K562 (cell line): ENCODE results near the gene ADPRH. TPM values are rescaled to one million over a fixed set of nuclear protein-coding genes. Genes with fewer than 3 reads are reported as not detected.

ENCODE experiments used
- ATAC-seq: fragments of 200-7000 bp; cut with Tn5 transposase; 3 replicates; pipeline ENCODE4 v1.9.1; 2020; ENCODE audit warnings: moderate library complexity
- BruUV-seq: library from RNA; stranded (reverse); fragments of 400-500 nt; replicated peaks from 2 replicates; lab custom pipeline; 2021; lab: Mats Ljungman, UMichigan
- CTCF ChIA-PET: fragments of 300-600 bp; formaldehyde crosslinking; extraction: SDS; loops from one replicate; lab custom pipeline; 2021; ENCODE audit warnings: low intra/inter-chr PET ratio; lab: Yijun Ruan, JAX
- POLR2A ChIA-PET: fragments of 300-600, 350-650 bp; sonication (Branson Sonifier 250); formaldehyde crosslinking; extraction: SDS; loops from one replicate; lab custom pipeline; 2021; ENCODE audit warnings: antibody characterized with exemption, inconsistent platforms; lab: Yijun Ruan, JAX
- DNase-seq, 4 experiments: peaks; one replicate each; pipeline versions ENCODE4 v3.0.0 to v3.0.0-alpha.2; 2011 to 2018; ENCODE audit warnings: low spot score in 3 of 4, mixed read lengths in 3 of 4; ENCODE audit errors: extremely low read depth in 1 of 4
- FAIRE-seq: peaks from 2 replicates; lab custom pipeline; 2011; peaks lifted over from hg19 to GRCh38; lab: Jason Lieb, UNC
- H2AFZ ChIP-seq: 2 replicates; pipeline ENCODE4 v1.6.0; 2011; ENCODE audit warnings: low read depth, low read length, control low read depth, inconsistent platforms
- H3K27ac ChIP-seq: fragments of 200-600 bp; 3 replicates; pipeline ENCODE4 v1.8.0; 2011; ENCODE audit warnings: low read depth, mild to moderate bottlenecking, control low read depth, inconsistent platforms, low read length, moderate library complexity, mixed read lengths; ENCODE audit errors: extremely low read depth
- H3K27me3 ChIP-seq, 2 experiments: fragments of 300-600 bp in 1 of 2; 2 replicates in 1 of 2; 3 replicates in 1 of 2; pipeline versions ENCODE4 v1.6.0 to v1.8.0; 2011; ENCODE audit warnings: inconsistent platforms in 2 of 2, low read length in 2 of 2, mild to moderate bottlenecking in 1 of 2, mixed read lengths in 1 of 2, moderate library complexity in 1 of 2; ENCODE audit not compliant: control insufficient read depth in 2 of 2, insufficient read depth in 2 of 2
- H3K36me3 ChIP-seq: fragments of 300-600 bp; 3 replicates; pipeline ENCODE4 v1.8.0; 2011; ENCODE audit warnings: mild to moderate bottlenecking, low read length, inconsistent platforms; ENCODE audit not compliant: control insufficient read depth, insufficient read depth
- H3K4me1 ChIP-seq, 2 experiments: fragments of 200-600 bp in 1 of 2; replicated peaks in 1 of 2; 2 replicates in 1 of 2; 3 replicates in 1 of 2; pipeline versions ENCODE4 v1.5.1 to v1.8.0; 2011; ENCODE audit warnings: inconsistent platforms in 2 of 2, low read length in 2 of 2, mild to moderate bottlenecking in 1 of 2, mixed read lengths in 1 of 2, moderate library complexity in 1 of 2; ENCODE audit not compliant: control insufficient read depth in 2 of 2, insufficient read depth in 2 of 2
- H3K4me2 ChIP-seq: 2 replicates; pipeline ENCODE4 v1.6.1; 2011; ENCODE audit warnings: low read length, control low read depth, inconsistent platforms, mixed read lengths; ENCODE audit not compliant: insufficient read depth
- H3K4me3 ChIP-seq: fragments of 200-600 bp; sonication (generic), shearing (Covaris generic); 2 replicates; pipeline ENCODE4 v1.5.1; 2016; ENCODE audit warnings: control low read depth, inconsistent platforms
- H3K79me2 ChIP-seq: fragments of 200-600 bp; 3 replicates; pipeline ENCODE4 v1.8.0; 2011; ENCODE audit warnings: low read length, inconsistent platforms; ENCODE audit not compliant: control insufficient read depth, insufficient read depth
- H3K9ac ChIP-seq, 2 experiments: 2 replicates each; pipeline versions ENCODE4 v1.6.0 to v1.6.1; 2011; ENCODE audit warnings: low read depth in 2 of 2, low read length in 2 of 2, control low read depth in 1 of 2, inconsistent platforms in 1 of 2, mild to moderate bottlenecking in 1 of 2, mixed read lengths in 1 of 2; ENCODE audit not compliant: insufficient read depth in 1 of 2
- H3K9me1 ChIP-seq: one replicate; pipeline ENCODE4 v1.6.0; 2011; ENCODE audit warnings: inconsistent platforms, mild to moderate bottlenecking, low read length, moderate library complexity; ENCODE audit not compliant: control insufficient read depth, insufficient read depth
- H3K9me3 ChIP-seq: replicated peaks from 2 replicates; pipeline ENCODE4 v1.5.1; 2011; ENCODE audit warnings: low read depth, low read length, inconsistent platforms; ENCODE audit not compliant: control insufficient read depth, insufficient read depth
- H4K20me1 ChIP-seq: replicated peaks from 2 replicates; pipeline ENCODE4 v1.6.1; 2011; ENCODE audit warnings: low read length, inconsistent platforms, mixed read lengths; ENCODE audit not compliant: control insufficient read depth, insufficient read depth
- EP300 ChIP-seq: IDR thresholded peaks from 2 replicates; pipeline ENCODE4 v1.6.1; 2012; ENCODE audit warnings: low read length, improper control_type of control experiment
- JUND ChIP-seq, 2 experiments: IDR thresholded peaks; 2 replicates in 1 of 2; 3 replicates in 1 of 2; pipeline ENCODE4 v1.6.1; 2011; ENCODE audit warnings: borderline replicate concordance in 2 of 2, low read depth in 2 of 2, low read length in 2 of 2, improper control_type of control experiment in 1 of 2, missing biosample characterization in 1 of 2, missing genetic modification characterization in 1 of 2, missing genetic modification reagents in 1 of 2
- KLF13 ChIP-seq: fragments of 450-650 bp; IDR thresholded peaks from 2 replicates; pipeline ENCODE4 v1.6.1; 2016; ENCODE audit warnings: missing genetic modification characterization, low read depth, mild to moderate bottlenecking, missing compliant biosample characterization, moderate library complexity, borderline replicate concordance
- MAFK ChIP-seq: IDR thresholded peaks from 2 replicates; pipeline ENCODE4 v1.6.1; 2011; ENCODE audit warnings: low read length, improper control_type of control experiment
- MTA2 ChIP-seq: fragments of 450-650 bp; IDR thresholded peaks from 2 replicates; pipeline ENCODE4 v1.6.1; 2016; ENCODE audit warnings: low read depth
- NELFE ChIP-seq: IDR thresholded peaks from 2 replicates; pipeline ENCODE4 v1.6.1; 2011; ENCODE audit warnings: mild to moderate bottlenecking; ENCODE audit not compliant: insufficient read depth, insufficient read length
- NR2C2 ChIP-seq, 2 experiments: fragments of 200-800 bp in 1 of 2; sonication (Bioruptor generic) in 1 of 2; sonication (generic) in 1 of 2; formaldehyde crosslinking in 1 of 2; IDR thresholded peaks; 2 replicates each; pipeline versions ENCODE4 v1.6.1 to v1.8.0; 2016 to 2022; ENCODE audit warnings: mild to moderate bottlenecking in 1 of 2, missing compliant biosample characterization in 1 of 2, missing genetic modification characterization in 1 of 2, missing genetic modification reagents in 1 of 2
- PTRF ChIP-seq: fragments of 450-650 bp; IDR thresholded peaks from 2 replicates; pipeline ENCODE4 v1.6.1; 2016; ENCODE audit warnings: mild to moderate bottlenecking, missing genetic modification characterization, missing compliant biosample characterization
- ZNF316 ChIP-seq: fragments of 450-650 bp; IDR thresholded peaks from 2 replicates; pipeline ENCODE4 v1.6.1; 2016
- WGBS: fragments of 100-300 bp; shearing (Covaris generic); methylation state at CpG from one replicate; pipeline ENCODE4 v1.1.6; 2016; ENCODE audit warnings: low coverage, mixed read lengths; ENCODE audit not compliant: insufficient coverage; ENCODE audit errors: missing lambda C conversion rate; 5-methylcytosine and 5-hydroxymethylcytosine counted together
- in situ Hi-C: fragments of 300-500 bp; cut with MboI; formaldehyde crosslinking; loops from 4 replicates; pipeline ENCODE4 v1.15.0; 2018; ENCODE audit warnings: inconsistent platforms, mixed read lengths
- intact Hi-C: fragments of 100-400 bp; cut with micrococcal nuclease; formaldehyde crosslinking; loops from 2 replicates; pipeline ENCODE4 v1.14.2; 2022
- polyA plus RNA-seq, 8 experiments: library from polyadenylated mRNA; depleted of rRNA in 4 of 8; stranded (reverse) in 5 of 8; unstranded in 3 of 8; fragments of >200 nt; fragmentation: Nextera tagmentation in 2 of 8; fragmentation: Illumina TruSeq in 1 of 8; extraction: Ambion mirVana in 2 of 8; extraction: Trizol in 1 of 8; gene quantifications; 2 replicates each; pipeline versions ENCODE4 v1.2.1 to v1.2.3, GENCODE V29; 2011 to 2014; ENCODE audit warnings: inconsistent platforms in 1 of 8, missing spikeins in 1 of 8
- total RNA-seq, 7 experiments: library from RNA; depleted of rRNA in 6 of 7; stranded (reverse); fragments of >200 nt in 6 of 7; fragmentation: Illumina TruSeq in 2 of 7; extraction: Trizol in 2 of 7; gene quantifications; 2 replicates each; pipeline versions ENCODE4 v1.2.1 to v1.2.3, GENCODE V29; 2011 to 2021; ENCODE audit warnings: low replicate concordance in 1 of 7

ADPRH gene
- total and polyA plus RNA-seq, 9 of the 15 experiments (the other 6 are each of a cell fraction or from before 2014, with no cell fraction given), result 0.01 to 1.4 (median 0.65) TPM

- TF ChIP-seq JUND (IDR thresholded peaks at IDR 0.05; ENCODE audit: borderline replicate concordance, low read depth, low read length), result peak; percentile 46; the same call in 1 of the 2 replicates
- TF ChIP-seq JUND (tag; IDR thresholded peaks at IDR 0.05; ENCODE audit: borderline replicate concordance, low read depth, low read length), result peak; percentile 20; the same call in 1 of the 3 replicates
- TF ChIP-seq EP300, result no peak
- TF ChIP-seq ZNF316, result peak; percentile 46
Measured at GRCh38 chr3:119595639-119596334, 16.5 kb downstream of the ADPRH start (continued).

GRCh38 chr3:119596398-119596797 lies 17.1 kb downstream of the ADPRH start:
- ChIA-PET POLR2A (interaction anchor here (0.5 to 0.6 kb wide), 2 partner anchors 183 to 854 kb away, joined by 3 read pairs; partner anchors contain the start of gene FSTL1), CTCF (no interaction called here)
- peak; percentile 38; the same call in 1 of the 3 replicates for ATAC-seq
- H3K4me3 ChIP-seq, result no peak overlapping the region
- H3K9me1 ChIP-seq, result no peaks in the 10 kb centered on the region
- H3K36me3 ChIP-seq, result no peaks in the 10 kb centered on the region
- H3K79me2 ChIP-seq, result no peaks in the 10 kb centered on the region
- 47% methylated on average over 6 of the region's 6 CpGs for WGBS
- no peaks in the 10 kb centered on the region for H3K27me3 ChIP-seq
- intact Hi-C loops (no loop called here), in situ Hi-C loops (no loop called here)
- no peaks in the 10 kb centered on the region for H4K20me1 ChIP-seq
- H3K4me1 ChIP-seq, result peaks cover 4 to 5% of the 10 kb centered on the region in 2 experiments
- no peaks in the 10 kb centered on the region; the same call in 1 of the 2 replicates for H3K9me3 ChIP-seq
- no peak overlapping the region for H3K27ac ChIP-seq
- no TSS peak for BruUV-seq
- no peak overlapping the region for H3K9ac ChIP-seq
- peak overlapping the region; percentile 53 for H2AFZ ChIP-seq
- TF ChIP-seq PTRF (no peak), NR2C2 (CRISPR knock-in tag; IDR thresholded peaks at IDR 0.05) (no peak), NR2C2 (tag; IDR thresholded peaks at IDR 0.05) (peak; percentile 57; the same call in 1 of the 2 replicates), KLF13 (tag) (0 out of 2 replicates have a peak, but pooled peaks have one; percentile 11), MAFK (no peak), MTA2 (no peak), NELFE (no peak)
- FAIRE-seq, result no peak
- no peak for DNase-seq
- no peak overlapping the region for H3K4me2 ChIP-seq
